H1 (cell line): Measurements from ENCODE around the gene HMCN2. TPM values are rescaled to one million over a fixed set of nuclear protein-coding genes. Genes with fewer than 3 reads are reported as not detected.

Experiments used
- CTCF ChIA-PET: fragments of 300-600 bp; sonication (Branson Sonifier 250); formaldehyde crosslinking; loops from one replicate; lab custom pipeline; 2021; ENCODE audit not compliant: partially characterized antibody; lab: Charles Lee
- POLR2A ChIA-PET: fragments of 300-600 bp; sonication (Branson Sonifier 250); formaldehyde crosslinking; loops from one replicate; lab custom pipeline; 2021; ENCODE audit warnings: inconsistent platforms; ENCODE audit not compliant: partially characterized antibody; lab: Charles Lee
- DNase-seq, 2 experiments: peaks; one replicate each; pipeline versions ENCODE4 v3.0.0 to v3.0.0-alpha.2; 2010 to 2022; ENCODE audit warnings: low spot score in 2 of 2, low read depth in 1 of 2, mixed read lengths in 1 of 2
- FAIRE-seq: peaks from 2 replicates; lab custom pipeline; 2011; peaks lifted over from hg19 to GRCh38; lab: Jason Lieb, UNC
- H2AFZ ChIP-seq: 2 replicates; pipeline ENCODE4 v1.8.1; 2012; ENCODE audit warnings: low read length, inconsistent platforms
- H2AK5ac ChIP-seq: 2 replicates; pipeline ENCODE4 v1.6.1; 2013; ENCODE audit warnings: low read depth, low read length
- H2BK120ac ChIP-seq: replicated peaks from 2 replicates; pipeline ENCODE3; 2013; ENCODE audit warnings: low read depth, low read length, inconsistent platforms
- H2BK12ac ChIP-seq: 2 replicates; pipeline ENCODE4 v1.6.1; 2013; ENCODE audit warnings: low read depth, low read length
- H2BK15ac ChIP-seq: 2 replicates; pipeline ENCODE4 v1.6.1; 2013; ENCODE audit warnings: low read length
- H2BK20ac ChIP-seq: 2 replicates; pipeline ENCODE4 v1.6.1; 2013; ENCODE audit warnings: low read length
- H2BK5ac ChIP-seq: 2 replicates; pipeline ENCODE4 v1.6.1; 2013; ENCODE audit warnings: low read depth, low read length
- H3K14ac ChIP-seq: 2 replicates; pipeline ENCODE4 v1.6.1; 2013; ENCODE audit warnings: inconsistent platforms; ENCODE audit not compliant: insufficient read length
- H3K18ac ChIP-seq: 2 replicates; pipeline ENCODE4 v1.6.1; 2013; ENCODE audit warnings: low read length; ENCODE audit errors: extremely low read depth
- H3K23ac ChIP-seq: 2 replicates; pipeline ENCODE4 v1.6.1; 2013; ENCODE audit warnings: inconsistent platforms; ENCODE audit not compliant: insufficient read length
- H3K23me2 ChIP-seq: 2 replicates; pipeline ENCODE4 v1.6.1; 2013; ENCODE audit warnings: low read depth, low read length
- H3K27ac ChIP-seq: 2 replicates; pipeline ENCODE4 v1.6.1; 2011; ENCODE audit warnings: low read depth, low read length, inconsistent platforms
- H3K27me3 ChIP-seq, 4 experiments: replicated peaks in 1 of 4; 1 replicate in 1 of 4; 2 replicates in 3 of 4; pipeline versions ENCODE4 v1.6.1 to v1.8.1; 2011 to 2013; ENCODE audit warnings: low read length in 3 of 4, mild to moderate bottlenecking in 3 of 4, inconsistent platforms in 2 of 4, mixed read lengths in 2 of 4, moderate library complexity in 1 of 4; ENCODE audit not compliant: control insufficient read depth in 3 of 4, insufficient read depth in 3 of 4; ENCODE audit errors: extremely low read depth in 1 of 4
- H3K36me3 ChIP-seq, 4 experiments: 2 replicates each; pipeline versions ENCODE4 v1.6.1 to v1.8.1; 2011 to 2013; ENCODE audit warnings: mild to moderate bottlenecking in 4 of 4, low read length in 3 of 4, moderate library complexity in 2 of 4, control low read depth in 1 of 4, inconsistent platforms in 1 of 4; ENCODE audit not compliant: insufficient read depth in 4 of 4, control insufficient read depth in 2 of 4
- H3K4ac ChIP-seq: replicated peaks from 2 replicates; pipeline ENCODE3; 2013; ENCODE audit warnings: low read length, low read depth, mixed read lengths, inconsistent platforms; ENCODE audit not compliant: insufficient read length
- H3K4me1 ChIP-seq, 4 experiments: replicated peaks in 1 of 4; 1 replicate in 1 of 4; 2 replicates in 3 of 4; pipeline versions ENCODE4 v1.6.1 to v1.8.1; 2011 to 2013; ENCODE audit warnings: low read length in 3 of 4, inconsistent platforms in 2 of 4, mixed read lengths in 1 of 4; ENCODE audit not compliant: insufficient read depth in 4 of 4, control insufficient read depth in 3 of 4
- H3K4me2 ChIP-seq, 2 experiments: 2 replicates each; pipeline versions ENCODE4 v1.6.1 to v1.8.1; 2011 to 2013; ENCODE audit warnings: low read depth in 2 of 2, low read length in 2 of 2, control low read depth in 1 of 2, inconsistent platforms in 1 of 2, mild to moderate bottlenecking in 1 of 2; ENCODE audit not compliant: insufficient read depth in 1 of 2
- H3K4me3 ChIP-seq, 4 experiments: fragments of 200-600, 300-600 bp in 1 of 4; sonication (generic), shearing (Covaris generic), sonication (Bioruptor Twin) in 1 of 4; 2 replicates each; pipeline versions ENCODE4 v1.5.1 to v1.8.1; 2011 to 2016; ENCODE audit warnings: low read length in 4 of 4, low read depth in 3 of 4, control low read depth in 2 of 4, inconsistent platforms in 2 of 4, mild to moderate bottlenecking in 2 of 4, mixed read lengths in 1 of 4, moderate library complexity in 1 of 4; ENCODE audit not compliant: insufficient read depth in 2 of 4; ENCODE audit errors: extremely low read depth in 1 of 4
- H3K56ac ChIP-seq: replicated peaks from 2 replicates; pipeline ENCODE3; 2013; ENCODE audit warnings: low read depth, mild to moderate bottlenecking, mixed read lengths, low read length, inconsistent platforms; ENCODE audit not compliant: insufficient read length
- H3K79me1 ChIP-seq: 2 replicates; pipeline ENCODE4 v1.6.1; 2013; ENCODE audit warnings: low read depth, low read length, control low read depth
- H3K79me2 ChIP-seq, 2 experiments: 2 replicates each; pipeline versions ENCODE4 v1.6.1 to v1.8.1; 2012 to 2013; ENCODE audit warnings: low read length in 2 of 2, mild to moderate bottlenecking in 2 of 2, inconsistent platforms in 1 of 2; ENCODE audit not compliant: insufficient read depth in 2 of 2, control insufficient read depth in 1 of 2
- H3K9ac ChIP-seq, 4 experiments: replicated peaks in 1 of 4; 1 replicate in 1 of 4; 2 replicates in 3 of 4; pipeline versions ENCODE4 v1.6.1 to v1.8.1; 2011 to 2013; ENCODE audit warnings: low read depth in 3 of 4, low read length in 3 of 4, control low read depth in 2 of 4, mild to moderate bottlenecking in 2 of 4, moderate library complexity in 2 of 4, inconsistent platforms in 1 of 4; ENCODE audit errors: extremely low read depth in 1 of 4
- H3K9me3 ChIP-seq, 2 experiments: 2 replicates each; pipeline versions ENCODE4 v1.6.1 to v1.8.1; 2012 to 2013; ENCODE audit warnings: mild to moderate bottlenecking in 2 of 2, moderate library complexity in 2 of 2, control low read depth in 1 of 2, inconsistent platforms in 1 of 2, low read depth in 1 of 2, low read length in 1 of 2, mixed read lengths in 1 of 2; ENCODE audit not compliant: insufficient read depth in 2 of 2
- H4K20me1 ChIP-seq, 2 experiments: replicated peaks in 1 of 2; 2 replicates each; pipeline versions ENCODE3 to v1.8.1; 2011 to 2013; ENCODE audit warnings: inconsistent platforms in 2 of 2, low read length in 2 of 2, mild to moderate bottlenecking in 1 of 2; ENCODE audit not compliant: insufficient read depth in 2 of 2, control insufficient read depth in 1 of 2
- H4K5ac ChIP-seq: 2 replicates; pipeline ENCODE4 v1.6.1; 2013; ENCODE audit warnings: low read length, low read depth, mixed read lengths, inconsistent platforms; ENCODE audit not compliant: insufficient read length
- H4K8ac ChIP-seq: 2 replicates; pipeline ENCODE4 v1.8.0; 2013; ENCODE audit warnings: mild to moderate bottlenecking, moderate library complexity, low read length, inconsistent platforms; ENCODE audit not compliant: insufficient read depth; ENCODE audit errors: extremely low read depth
- H4K91ac ChIP-seq: replicated peaks from 2 replicates; pipeline ENCODE3; 2013; ENCODE audit warnings: low read length, mixed read lengths, inconsistent platforms; ENCODE audit not compliant: insufficient read length
- NRF1 ChIP-seq: IDR thresholded peaks from 2 replicates; pipeline ENCODE4 v1.6.1; 2011; ENCODE audit warnings: mild to moderate bottlenecking, low read depth, low read length, improper control_type of control experiment
- SIN3A ChIP-seq, 2 experiments: IDR thresholded peaks in 1 of 2; conservative IDR thresholded peaks in 1 of 2; 2 replicates each; pipeline ENCODE4 v1.6.1; 2011 to 2012; ENCODE audit warnings: low read length in 2 of 2, improper control_type of control experiment in 1 of 2, low read depth in 1 of 2, mild to moderate bottlenecking in 1 of 2
- WGBS, 2 experiments: shearing (Covaris generic) in 1 of 2; methylation state at CpG; one replicate each; pipeline versions ENCODE4 v1.1.6 to v1.1.7; 2013 to 2015; ENCODE audit warnings: low lambda C conversion rate in 2 of 2, mixed read lengths in 2 of 2, inconsistent platforms in 1 of 2, low coverage in 1 of 2, missing lambda C conversion rate in 1 of 2; ENCODE audit not compliant: insufficient replicate concordance in 2 of 2, insufficient coverage in 1 of 2, insufficient read length in 1 of 2; ENCODE audit errors: extremely low coverage in 1 of 2, missing lambda C conversion rate in 1 of 2; 5-methylcytosine and 5-hydroxymethylcytosine counted together
- polyA plus RNA-seq, 7 experiments: library from polyadenylated mRNA; depleted of rRNA in 3 of 7; stranded (reverse) in 5 of 7; unstranded in 2 of 7; fragments of >200 nt in 5 of 7; fragments of 200-250 nt in 2 of 7; gene quantifications; 1 replicate in 5 of 7; 2 replicates in 1 of 7; 4 replicates in 1 of 7; pipeline versions ENCODE4 v1.2.1 to v1.2.3, GENCODE V29; 2011 to 2013; ENCODE audit warnings: missing spikeins in 2 of 7, mixed read lengths in 2 of 7
- total RNA-seq: library from RNA; stranded (reverse); fragmentation: NEBNext Ultra II Directional; extraction: Animal tissue kit (Norgen Biotek cat#: 25700); gene quantifications from 2 replicates; pipeline ENCODE4 v1.2.1, GENCODE V29; 2021

Gene HMCN2
- total and polyA plus RNA-seq, 2 of the 8 experiments (the other 6 are each of a cell fraction or from before 2014, with no cell fraction given) = 5.0 to 9.1 TPM

DNA sequence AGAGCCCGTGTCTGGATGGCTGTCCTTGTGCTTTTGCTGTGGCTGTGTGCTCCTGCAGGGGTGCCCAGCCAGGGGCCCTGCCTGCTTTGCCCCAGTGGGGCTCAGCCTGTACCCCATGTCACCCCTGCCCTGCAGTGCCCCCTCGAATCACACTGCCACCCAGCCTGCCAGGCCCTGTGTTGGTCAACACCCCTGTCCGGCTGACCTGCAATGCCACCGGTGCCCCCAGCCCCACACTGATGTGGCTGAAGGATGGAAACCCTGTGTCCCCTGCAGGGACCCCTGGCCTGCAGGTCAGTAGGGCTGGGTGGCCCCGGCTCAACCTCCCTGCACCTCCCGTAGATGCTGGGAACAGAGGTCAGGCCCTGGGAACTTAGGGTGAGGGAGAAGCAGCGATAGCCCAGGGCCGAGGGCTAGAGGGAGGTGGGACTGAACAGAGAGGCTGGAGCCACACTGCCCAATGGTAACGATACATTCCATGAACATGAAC lies 96.4 kb downstream of the HMCN2 start:
- no peak overlapping the region for H4K91ac ChIP-seq
- TF ChIP-seq SIN3A (conservative IDR thresholded peaks at IDR 0.05 in 1 of 2, IDR thresholded peaks at IDR 0.05 in 1 of 2; ENCODE audit: low read depth in 1 of 2, low read length in 2 of 2) = no peak
- no peak for TF ChIP-seq NRF1
- TF ChIP-seq, all 59 proteins: peak for 0
- no peaks in the 10 kb centered on the region; a peak in 1 of 7 replicates for H3K4me1 ChIP-seq
- H2BK12ac ChIP-seq = no peak overlapping the region
- DNase-seq (no peak), FAIRE-seq (no peak)
- H3K14ac ChIP-seq = no peak overlapping the region
- POLR2A ChIA-PET = no interaction called here
- no peak overlapping the region for H3K18ac ChIP-seq
- no peak overlapping the region for H2BK20ac ChIP-seq
- no peak overlapping the region for H3K4me2 ChIP-seq
- H2BK15ac ChIP-seq = no peak overlapping the region
- H3K27ac ChIP-seq = no peak overlapping the region
- H2BK120ac ChIP-seq = no peak overlapping the region
- no peak overlapping the region for H3K23ac ChIP-seq
- H2AK5ac ChIP-seq = no peak overlapping the region
- H3K4me3 ChIP-seq = no peak overlapping the region
- H4K5ac ChIP-seq = no peak overlapping the region
- no peak overlapping the region for H2BK5ac ChIP-seq
- H3K79me1 ChIP-seq = no peaks in the 10 kb centered on the region
- H2AFZ ChIP-seq = no peak overlapping the region
- peaks cover 0 to under 1% of the 10 kb centered on the region in 2 experiments for H4K20me1 ChIP-seq
- no peaks in the 10 kb centered on the region for H3K27me3 ChIP-seq
- no peak overlapping the region for H3K56ac ChIP-seq
- no peaks in the 10 kb centered on the region for H3K79me2 ChIP-seq
- no peak overlapping the region for H3K4ac ChIP-seq
- 89% methylated on average over 9 of the region's 9 CpGs; no CpG with 5 or more reads in 1 of the 2 experiments for WGBS, 2 experiments
- H3K23me2 ChIP-seq = peaks cover 12% of the 10 kb centered on the region; the same call in 1 of the 2 replicates
- H3K9me3 ChIP-seq = no peaks in the 10 kb centered on the region
- H3K36me3 ChIP-seq = no peaks in the 10 kb centered on the region; a peak in 1 of 8 replicates
- CTCF ChIA-PET = interaction anchor here (3.1 kb wide), 1 partner anchor 14 kb away, joined by 9 read pairs; no protein-coding TSS in a partner anchor
- H4K8ac ChIP-seq = no peak overlapping the region
- H3K9ac ChIP-seq = no peak overlapping the region
